ENCODE data around the gene MKNK1. TPM values are rescaled to one million over a fixed set of nuclear protein-coding genes. Genes with fewer than 3 reads are reported as not detected.

MKNK1 gene
- total and polyA plus RNA-seq, 7 donors, result 19.3 to 52.6 (median 34.6) TPM

DNA sequence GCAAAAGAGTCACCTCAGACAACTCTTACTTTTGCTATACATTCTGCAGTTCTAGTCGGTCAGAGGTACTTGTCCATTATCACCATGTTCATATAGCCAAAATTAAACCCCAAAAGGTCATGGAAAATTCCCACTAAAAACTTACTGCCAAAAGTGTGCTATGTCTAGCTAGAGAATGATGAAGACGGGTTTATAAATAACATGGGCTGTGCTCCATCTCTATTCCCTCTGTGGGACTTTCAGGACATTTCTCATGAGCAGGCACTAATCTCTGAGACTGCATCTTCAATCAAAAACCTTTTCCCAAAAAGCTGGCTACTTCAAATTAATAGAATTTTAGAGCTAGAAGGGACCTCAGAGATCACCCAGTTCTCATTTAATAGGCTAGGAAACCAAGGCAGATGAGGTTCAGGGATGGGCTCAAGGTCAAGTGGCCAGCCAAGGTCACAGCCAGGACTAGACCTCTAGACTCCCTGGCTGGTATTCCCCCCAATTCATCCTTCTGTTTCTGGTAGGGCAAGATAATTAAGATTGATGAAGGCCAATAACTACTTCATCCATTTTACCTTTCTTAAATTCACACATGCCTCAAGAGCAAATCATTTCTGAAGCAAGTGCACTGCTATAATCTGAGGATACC lies 33.5 kb upstream of the MKNK1 start:
- H3K36me3 ChIP-seq (ENCODE audit: insufficient read depth in 1 of 2, low read depth in 1 of 2), result peaks cover 10 to 78% of the 10 kb centered on the region in 2 donors
- peak overlapping the region; percentile 36 for H3K27ac ChIP-seq

GRCh38 chr1:46635205-46635604 lies 31.1 kb upstream of the MKNK1 start:
- Histone ChIP-seq H3K27ac (no peak overlapping the region), H3K9me3 (no peaks in the 10 kb centered on the region), H3K36me3 (ENCODE audit: insufficient read depth in 1 of 2, low read depth in 1 of 2) (peaks cover 8 to 83% of the 10 kb centered on the region in 2 donors), H3K4me3 (no peak overlapping the region), H3K27me3 (ENCODE audit: insufficient read depth in 3 of 3, low read length in 2 of 3) (no peaks in the 10 kb centered on the region), H3K4me1 (peaks cover 4% of the 10 kb centered on the region)
- 98 to 99% (median 98%) methylated on average over 2 of the region's 2 CpGs for WGBS, 3 donors
- ATAC-seq (no peak), DNase-seq (no peak)
- TF ChIP-seq CTCF (IDR thresholded peaks at IDR 0.05), result no peak
- intact Hi-C loops (cut with DNase I), result no loop called here

More for the DNA sequence above, 33.5 kb upstream of the MKNK1 start:
- H3K4me3 ChIP-seq, result no peak overlapping the region
- H3K9me3 ChIP-seq, result no peaks in the 10 kb centered on the region
- DNase-seq (no peak), ATAC-seq (peak in 1 of 4 donors; percentile 72)
- TF ChIP-seq CTCF (IDR thresholded peaks at IDR 0.05), result no peak
- WGBS, 3 donors, result 5 to 18% (median 7%) methylated on average over 2 of the region's 2 CpGs
- intact Hi-C loops (cut with DNase I), result no loop called here
- H3K4me1 ChIP-seq, result peaks cover 4% of the 10 kb centered on the region
- H3K27me3 ChIP-seq (ENCODE audit: insufficient read depth in 3 of 3, low read length in 2 of 3), result no peaks in the 10 kb centered on the region

- Histone ChIP-seq H3K27me3 (ENCODE audit: insufficient read depth in 3 of 3, low read length in 2 of 3) (no peaks in the 10 kb centered on the region), H3K36me3 (ENCODE audit: insufficient read depth in 1 of 2, low read depth in 1 of 2) (peaks cover 8 to 67% of the 10 kb centered on the region in 2 donors), H3K4me3 (no peak overlapping the region), H3K9me3 (no peaks in the 10 kb centered on the region), H3K4me1 (no peaks in the 10 kb centered on the region), H3K27ac (no peak overlapping the region)
- ATAC-seq, result no peak
- no peak for DNase-seq
- WGBS, 3 donors, result 81 to 85% (median 81%) methylated on average over 2 of the region's 2 CpGs
- intact Hi-C loops (cut with DNase I), result no loop called here
- TF ChIP-seq CTCF (IDR thresholded peaks at IDR 0.05), result no peak
Measured at GRCh38 chr1:46630719-46631118, 26.7 kb upstream of the MKNK1 start.

DNA sequence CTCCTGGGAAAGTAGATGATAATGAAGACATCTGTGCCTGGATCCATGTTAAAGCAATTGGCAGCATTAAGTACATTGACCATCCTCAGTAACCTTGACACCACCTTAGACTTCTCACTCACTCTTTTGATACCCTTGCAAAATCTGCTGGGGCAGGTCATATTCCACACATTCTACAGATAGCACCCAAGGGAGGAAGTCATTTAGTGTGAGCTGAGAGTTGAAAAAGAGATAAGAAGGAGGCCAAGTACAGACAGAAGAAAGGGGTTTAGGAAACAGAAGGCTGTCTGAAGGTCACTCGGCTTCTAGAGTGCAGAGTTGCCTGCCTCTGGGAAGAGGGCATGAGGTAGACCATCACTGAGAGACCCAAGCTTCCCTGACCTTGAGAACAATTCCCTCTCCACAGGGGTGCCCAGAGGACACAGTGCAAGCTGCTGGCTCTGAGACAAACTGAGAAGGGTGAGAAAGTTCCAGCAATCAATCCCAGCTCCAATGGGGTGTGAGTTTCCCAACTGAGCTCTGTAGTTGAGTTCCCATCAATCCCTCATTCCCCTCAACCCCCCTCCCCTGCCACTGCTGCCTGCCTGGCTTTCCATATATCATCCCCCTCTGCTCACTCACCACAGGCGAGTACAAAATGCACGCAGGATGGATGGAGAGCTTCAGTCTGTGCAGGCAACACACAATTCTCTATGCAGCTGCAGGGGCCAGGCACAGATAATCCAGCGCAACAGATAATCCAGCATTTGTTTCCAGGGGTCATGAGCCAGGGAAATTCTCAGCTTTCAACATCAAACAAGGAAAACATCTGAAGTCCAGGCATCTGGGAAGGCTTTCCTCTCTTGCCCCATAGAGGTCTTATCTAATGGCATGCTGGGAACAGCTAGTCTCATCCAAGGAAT lies 19.9 kb upstream of the MKNK1 start:
- DNase-seq, result no peak
- Histone ChIP-seq H3K27me3 (ENCODE audit: insufficient read depth in 3 of 3, low read length in 2 of 3) (no peaks in the 10 kb centered on the region), H3K27ac (no peak overlapping the region), H3K4me3 (no peak overlapping the region), H3K4me1 (no peaks in the 10 kb centered on the region), H3K9me3 (no peaks in the 10 kb centered on the region), H3K36me3 (ENCODE audit: insufficient read depth in 1 of 2, low read depth in 1 of 2) (peaks cover 0 to 4% of the 10 kb centered on the region in 2 donors)
- 56 to 73% (median 58%) methylated on average over 4 of the region's 4 CpGs for WGBS, 3 donors
- no peak for TF ChIP-seq CTCF (IDR thresholded peaks at IDR 0.05)
- ATAC-seq, result no peak
- intact Hi-C loops (cut with DNase I), result loop anchor here (2.0 to 5.0 kb wide), 2 partner anchors 43 to 101 kb away; partner anchors contain the start of gene ATPAF1 (in 1 of the 2)

All from psoas muscle (tissue), 8 donors.